B cell (primary cell): ENCODE measurements around the gene NDRG2.

Source experiments
- CTCF ChIP-seq: fragments of 200-600 bp; IDR thresholded peaks from one replicate; pipeline ENCODE4 v1.8.0; 2022; ENCODE audit warnings: antibody characterized with exemption, mild to moderate bottlenecking
- EZH2 ChIP-seq: IDR thresholded peaks from 2 replicates; pipeline ENCODE4 v1.6.1; 2012; ENCODE audit warnings: borderline replicate concordance, low read depth, mild to moderate bottlenecking, moderate library complexity, low read length; ENCODE audit not compliant: insufficient read depth, poor library complexity, severe bottlenecking

- TF ChIP-seq CTCF (no peak), EZH2 (no peak)
These were observed 3.8 kb downstream of the NDRG2 start for GRCh38 chr14:21020977-21021545.
